ENCODE data around the gene TNPO3.
A peak's percentile ranks its signal among the peaks of the same experiment; 100 is the strongest.

The TNPO3 gene

DNA sequence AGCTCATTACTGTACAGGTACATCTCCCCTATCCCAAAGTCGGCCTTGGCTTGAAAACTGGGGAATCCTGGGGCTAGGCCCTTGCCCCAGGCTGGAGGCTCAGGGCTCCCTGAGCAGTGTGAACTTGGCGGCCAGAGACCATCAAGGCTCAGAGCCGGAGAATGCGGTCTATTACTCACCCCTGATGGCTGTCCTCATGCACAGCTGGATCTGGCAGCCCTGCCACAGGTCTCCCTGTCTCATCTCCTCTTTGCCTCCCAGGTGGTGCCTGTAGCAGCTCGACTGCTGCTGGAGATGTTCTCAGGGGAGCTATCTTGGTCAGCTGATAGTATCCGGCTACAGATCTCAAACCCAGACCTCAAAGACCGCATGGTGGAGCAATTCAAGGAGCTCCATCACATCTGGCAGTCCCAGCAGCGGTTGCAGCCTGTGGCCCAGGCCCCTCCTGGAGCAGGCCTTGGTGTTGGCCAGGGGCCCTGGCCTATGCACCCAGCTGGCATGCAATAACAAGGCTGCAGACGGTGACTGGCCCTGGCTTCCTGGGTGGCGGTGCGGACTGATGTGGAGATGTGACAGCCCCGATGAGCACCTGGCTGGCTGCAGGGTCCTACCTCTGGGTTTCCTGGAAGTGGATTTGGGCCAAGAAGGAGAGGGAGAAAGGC lies 106.5 kb downstream of the TNPO3 start:
- Histone ChIP-seq H4K20me1 (ENCODE audit: low read depth, low read length) (no peaks in the 10 kb centered on the region), H3K79me2 (ENCODE audit: insufficient read depth, low read length) (no peaks in the 10 kb centered on the region), H3K9ac (ENCODE audit: low read length) (no peak overlapping the region), H3K27ac (ENCODE audit: low read depth, low read length) (no peak overlapping the region), H3K27me3 (ENCODE audit: low read length) (no peaks in the 10 kb centered on the region), H3K9me3 (ENCODE audit: insufficient read depth, low read length) (no peaks in the 10 kb centered on the region), H3K36me3 (ENCODE audit: low read length) (peaks cover 2% of the 10 kb centered on the region; the same call in 1 of the 2 replicates), H3K4me3 (ENCODE audit: insufficient read depth, low read length, poor library complexity, severe bottlenecking) (no peak overlapping the region), H3F3A (ENCODE audit: insufficient read depth) (0 out of 2 replicates have a peak, but pooled peaks cover 8% of the 10 kb centered on the region), H2AFZ (ENCODE audit: low read depth, low read length, severe bottlenecking) (no peak overlapping the region), H3K9me2 (replicated peaks; ENCODE audit: insufficient read depth, low read length) (no peaks in the 10 kb centered on the region), H3K4me2 (ENCODE audit: low read depth, low read length, poor library complexity, severe bottlenecking) (no peak overlapping the region)
- no peak for TF ChIP-seq CTCF (IDR thresholded peaks at IDR 0.05; ENCODE audit: insufficient read depth, low read length, poor library complexity, severe bottlenecking)

GRCh38 chr7:128947854-128948253 lies 107.1 kb downstream of the TNPO3 start:
- no peaks in the 10 kb centered on the region for H3K27me3 ChIP-seq (ENCODE audit: low read length)
- H3K9me2 ChIP-seq (replicated peaks; ENCODE audit: insufficient read depth, low read length), result no peaks in the 10 kb centered on the region
- no peak overlapping the region for H2AFZ ChIP-seq (ENCODE audit: low read depth, low read length, severe bottlenecking)
- H3K27ac ChIP-seq (ENCODE audit: low read depth, low read length), result no peak overlapping the region
- no peak overlapping the region for H3K4me3 ChIP-seq (ENCODE audit: insufficient read depth, low read length, poor library complexity, severe bottlenecking)
- TF ChIP-seq EZH2phosphoT487 (conservative IDR thresholded peaks at IDR 0.05; ENCODE audit: low read length) (no peak), CTCF (IDR thresholded peaks at IDR 0.05; ENCODE audit: insufficient read depth, low read length, poor library complexity, severe bottlenecking) (no peak)
- H3K9ac ChIP-seq (ENCODE audit: low read length), result no peak overlapping the region
- H3K9me3 ChIP-seq (ENCODE audit: insufficient read depth, low read length), result no peaks in the 10 kb centered on the region
- H3K4me2 ChIP-seq (ENCODE audit: low read depth, low read length, poor library complexity, severe bottlenecking), result no peak overlapping the region
- no peaks in the 10 kb centered on the region for H4K20me1 ChIP-seq (ENCODE audit: low read depth, low read length)
- no peaks in the 10 kb centered on the region for H3K79me2 ChIP-seq (ENCODE audit: insufficient read depth, low read length)
- 0 out of 2 replicates have a peak, but pooled peaks cover 4% of the 10 kb centered on the region for H3F3A ChIP-seq (ENCODE audit: insufficient read depth)
- H3K36me3 ChIP-seq (ENCODE audit: low read length), result no peaks in the 10 kb centered on the region

GRCh38 chr7:128946936-128947830 lies 107.7 kb downstream of the TNPO3 start:
- no peaks in the 10 kb centered on the region for H3K9me3 ChIP-seq (ENCODE audit: insufficient read depth, low read length)
- H2AFZ ChIP-seq (ENCODE audit: low read depth, low read length, severe bottlenecking), result no peak overlapping the region
- no peaks in the 10 kb centered on the region for H4K20me1 ChIP-seq (ENCODE audit: low read depth, low read length)
- H3K36me3 ChIP-seq (ENCODE audit: low read length), result no peaks in the 10 kb centered on the region
- no peak overlapping the region for H3K9ac ChIP-seq (ENCODE audit: low read length)
- no peak overlapping the region for H3K27ac ChIP-seq (ENCODE audit: low read depth, low read length)
- TF ChIP-seq EZH2phosphoT487 (conservative IDR thresholded peaks at IDR 0.05; ENCODE audit: low read length) (no peak), CTCF (IDR thresholded peaks at IDR 0.05; ENCODE audit: insufficient read depth, low read length, poor library complexity, severe bottlenecking) (peak; percentile 50)
- H3K9me2 ChIP-seq (replicated peaks; ENCODE audit: insufficient read depth, low read length), result no peaks in the 10 kb centered on the region
- H3K4me3 ChIP-seq (ENCODE audit: insufficient read depth, low read length, poor library complexity, severe bottlenecking), result no peak overlapping the region
- no peak overlapping the region for H3K4me2 ChIP-seq (ENCODE audit: low read depth, low read length, poor library complexity, severe bottlenecking)
- H3F3A ChIP-seq (ENCODE audit: insufficient read depth), result 0 out of 2 replicates have a peak, but pooled peaks cover 3% of the 10 kb centered on the region
- H3K79me2 ChIP-seq (ENCODE audit: insufficient read depth, low read length), result no peaks in the 10 kb centered on the region
- H3K27me3 ChIP-seq (ENCODE audit: low read length), result no peaks in the 10 kb centered on the region
